ENCODE measurements around the gene CD84.
"Not testable (repeated sequence)": the region's sequence is repeated elsewhere in the genome, so short reads cannot be mapped to it uniquely, and the experiment has no call there.

CD84 gene

GRCh38 chr1:160608941-160609340 is 29.6 kb upstream of the CD84 start:
- DNase-seq = no peak

GRCh38 chr1:160608514-160608913 is 29.2 kb upstream of the CD84 start:
- no peak for DNase-seq

GRCh38 chr1:160608057-160608456 is 28.8 kb upstream of the CD84 start:
- DNase-seq = peak in 1 of 2 experiments; percentile 16

GRCh38 chr1:160607672-160608032 is 28.4 kb upstream of the CD84 start:
- no peak for DNase-seq

- peak in 1 of 2 experiments; percentile 61 for DNase-seq
Measured at GRCh38 chr1:160607011-160607671, 27.8 kb upstream of the CD84 start.

- no peak for DNase-seq
Measured at GRCh38 chr1:160606611-160607010, 27.3 kb upstream of the CD84 start.

GRCh38 chr1:160605792-160606479 is 26.6 kb upstream of the CD84 start:
- DNase-seq = no peak

- DNase-seq = no peak
Measured at GRCh38 chr1:160605205-160605604, 25.9 kb upstream of the CD84 start.

- no peak for DNase-seq
Measured at GRCh38 chr1:160597705-160598104, 18.4 kb upstream of the CD84 start.

GRCh38 chr1:160597051-160597450 is 17.8 kb upstream of the CD84 start:
- DNase-seq = no peak

- DNase-seq = no peak
Measured at GRCh38 chr1:160590488-160590887, 11.2 kb upstream of the CD84 start.

GRCh38 chr1:160588468-160588867 is 9.2 kb upstream of the CD84 start:
- no peak for DNase-seq

GRCh38 chr1:160584784-160585183 is 5.5 kb upstream of the CD84 start:
- no peak for DNase-seq

GRCh38 chr1:160582976-160583375 is 3.7 kb upstream of the CD84 start:
- not testable (repeated sequence) for DNase-seq

- DNase-seq = no peak
Measured at GRCh38 chr1:160581961-160582360, 2.7 kb upstream of the CD84 start.

GRCh38 chr1:160580221-160580812 is 1.0 kb upstream of the CD84 start:
- no peak for DNase-seq

- no peak for DNase-seq
Measured at GRCh38 chr1:160578525-160579191, 638 bp downstream of the CD84 start.

- DNase-seq = no peak
Measured at GRCh38 chr1:160578175-160578524, 1.1 kb downstream of the CD84 start.

- no peak for DNase-seq
Measured at GRCh38 chr1:160577671-160578070, 1.6 kb downstream of the CD84 start.

- no peak for DNase-seq
Measured at GRCh38 chr1:160576884-160577283, 2.4 kb downstream of the CD84 start.

- peak; percentile 56 to 61 for DNase-seq
Measured at GRCh38 chr1:160576390-160576789, 2.9 kb downstream of the CD84 start.

GRCh38 chr1:160575112-160575664 is 4.1 kb downstream of the CD84 start:
- DNase-seq = no peak

- DNase-seq = no peak
Measured at GRCh38 chr1:160570840-160571239, 8.5 kb downstream of the CD84 start.

- no peak for DNase-seq
Measured at GRCh38 chr1:160569806-160570205, 9.5 kb downstream of the CD84 start.

Data from activated CD4-positive, alpha-beta T cell treated with anti-CD3 and anti-CD28 coated beads, Interleukin-2, amount 50 U/mL, for 48 hours (primary cell).